Endodermal cell (in vitro differentiated cells): ENCODE data around the gene SEZ6L2. TPM values are rescaled to one million over a fixed set of nuclear protein-coding genes. Genes with fewer than 3 reads are reported as not detected.

ENCODE experiments used
- DNase-seq: peaks from one replicate; pipeline ENCODE4 v3.0.0-alpha.2; 2017
- H3K27ac ChIP-seq: 2 replicates; pipeline ENCODE4 v1.5.1; 2013; ENCODE audit warnings: mild to moderate bottlenecking, low read depth, low read length, moderate library complexity
- H3K27me3 ChIP-seq: 2 replicates; pipeline ENCODE4 v1.6.1; 2013; ENCODE audit warnings: mild to moderate bottlenecking, low read length, moderate library complexity; ENCODE audit not compliant: insufficient read depth, control insufficient read depth, poor library complexity, severe bottlenecking
- H3K36me3 ChIP-seq: 2 replicates; pipeline ENCODE4 v1.7.0; 2013; ENCODE audit warnings: mild to moderate bottlenecking, low read length, moderate library complexity; ENCODE audit not compliant: control insufficient read depth, insufficient read depth
- H3K4me1 ChIP-seq: one replicate; pipeline ENCODE4 v1.7.0; 2013; ENCODE audit warnings: low read length; ENCODE audit not compliant: control insufficient read depth, insufficient read depth
- H3K4me3 ChIP-seq: 2 replicates; pipeline ENCODE4 v1.5.1; 2013; ENCODE audit warnings: mild to moderate bottlenecking, low read length, moderate library complexity
- H3K9ac ChIP-seq: 2 replicates; pipeline ENCODE4 v1.6.1; 2013; ENCODE audit warnings: mild to moderate bottlenecking, low read length, moderate library complexity; ENCODE audit not compliant: poor library complexity, severe bottlenecking; ENCODE audit errors: extremely low read depth
- H3K9me3 ChIP-seq: 2 replicates; pipeline ENCODE4 v1.6.1; 2013; ENCODE audit warnings: mild to moderate bottlenecking, low read length, moderate library complexity; ENCODE audit not compliant: control insufficient read depth
- H3K27ac Mint-ChIP-seq: 2 replicates; pipeline ENCODE4 v1.8.0; 2020; ENCODE audit warnings: mixed read lengths
- H3K27me3 Mint-ChIP-seq: 2 replicates; pipeline ENCODE4 v1.8.0; 2021; ENCODE audit warnings: mild to moderate bottlenecking, mixed read lengths; ENCODE audit not compliant: insufficient read depth
- H3K36me3 Mint-ChIP-seq: 2 replicates; pipeline ENCODE4 v1.8.0; 2020; ENCODE audit warnings: low read depth, mixed read lengths
- H3K4me1 Mint-ChIP-seq: 2 replicates; pipeline ENCODE4 v1.8.0; 2020; ENCODE audit warnings: mixed read lengths
- H3K4me3 Mint-ChIP-seq: 2 replicates; pipeline ENCODE4 v1.8.0; 2020; ENCODE audit warnings: mild to moderate bottlenecking, moderate library complexity, mixed read lengths
- H3K9me3 Mint-ChIP-seq: 2 replicates; pipeline ENCODE4 v1.8.0; 2020; ENCODE audit warnings: mild to moderate bottlenecking, mixed read lengths
- CTCF ChIP-seq: fragments of 200-600 bp; sonication (generic); conservative IDR thresholded peaks from 2 replicates; pipeline ENCODE4 v1.5.0; 2021; ENCODE audit warnings: antibody characterized with exemption, mild to moderate bottlenecking
- WGBS, 2 experiments: methylation state at CpG; one replicate each; pipeline versions ENCODE4 v1.1.5 to v1.1.7; 2013; ENCODE audit warnings: missing lambda C conversion rate in 2 of 2, mixed read lengths in 1 of 2; ENCODE audit not compliant: insufficient coverage in 1 of 2, insufficient read length in 1 of 2; 5-methylcytosine and 5-hydroxymethylcytosine counted together
- total RNA-seq, 2 donors: library from RNA; stranded (reverse); fragmentation: NEBNext Ultra II Directional in 1 of 2; extraction: Animal tissue kit (Norgen Biotek cat#: 25700) in 1 of 2; gene quantifications; 2 replicates in 1 of 2; 3 replicates in 1 of 2; pipeline ENCODE4 v1.2.1, GENCODE V29; 2021

The SEZ6L2 gene
- total RNA-seq, 2 donors from 2014 or later: 44.0 to 52.1 TPM

DNA sequence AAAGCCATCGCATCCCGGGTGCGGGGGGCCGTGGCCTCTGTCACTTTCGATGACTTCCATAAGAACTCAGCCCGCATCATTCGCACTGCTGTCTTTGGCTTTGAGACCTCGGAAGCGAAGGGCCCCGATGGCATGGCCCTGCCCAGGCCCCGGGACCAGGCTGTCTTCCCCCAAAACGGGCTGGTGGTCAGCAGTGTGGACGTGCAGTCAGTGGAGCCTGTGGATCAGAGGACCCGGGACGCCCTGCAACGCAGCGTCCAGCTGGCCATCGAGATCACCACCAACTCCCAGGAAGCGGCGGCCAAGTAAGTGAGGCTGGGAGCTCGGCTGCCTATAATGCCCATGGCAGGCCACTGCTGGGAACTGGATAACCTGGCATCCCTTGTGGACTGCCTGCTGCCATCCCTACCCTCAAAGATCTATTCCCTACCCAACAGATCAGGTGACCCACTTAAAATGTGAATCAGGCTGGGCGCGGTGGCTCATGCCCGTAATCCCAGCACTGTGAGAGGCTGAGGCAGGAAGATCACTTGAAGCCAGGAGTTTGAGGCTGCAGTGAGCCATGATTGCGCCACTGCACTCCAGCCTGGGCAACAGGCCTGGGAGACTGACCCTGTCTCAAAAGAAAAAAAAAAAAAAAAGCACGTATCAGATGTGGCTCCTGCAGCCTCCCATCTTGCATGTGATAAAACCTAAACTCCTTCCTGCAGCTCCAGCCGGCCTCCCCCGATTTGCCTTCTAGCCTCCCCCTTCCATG lies 54.6 kb downstream of the SEZ6L2 start:
- no peaks in the 10 kb centered on the region for H3K27me3 Mint-ChIP-seq
- H3K27ac Mint-ChIP-seq: no peak overlapping the region
- H3K4me1 Mint-ChIP-seq: peaks cover 7% of the 10 kb centered on the region
- no peak for DNase-seq
- WGBS, 2 experiments: 92 to 95% methylated on average over 17 to 28 of the region's 28 CpGs
- no peaks in the 10 kb centered on the region for H3K9me3 Mint-ChIP-seq
- Histone ChIP-seq H3K9ac (no peak overlapping the region), H3K4me3 (no peak overlapping the region), H3K36me3 (no peaks in the 10 kb centered on the region), H3K27ac (no peak overlapping the region), H3K27me3 (no peaks in the 10 kb centered on the region), H3K9me3 (no peaks in the 10 kb centered on the region), H3K4me1 (peaks cover 4% of the 10 kb centered on the region)
- H3K4me3 Mint-ChIP-seq: no peak overlapping the region
- TF ChIP-seq CTCF: no peak
- no peaks in the 10 kb centered on the region for H3K36me3 Mint-ChIP-seq

- DNase-seq: no peak
- Mint-ChIP-seq H3K36me3 (no peaks in the 10 kb centered on the region), H3K27me3 (no peaks in the 10 kb centered on the region), H3K4me1 (peaks cover 2% of the 10 kb centered on the region), H3K4me3 (no peak overlapping the region), H3K9me3 (no peaks in the 10 kb centered on the region), H3K27ac (no peak overlapping the region)
- H3K4me1 ChIP-seq: no peaks in the 10 kb centered on the region
- 92% methylated on average over 5 to 8 of the region's 8 CpGs for WGBS, 2 experiments
- H3K27me3 ChIP-seq: no peaks in the 10 kb centered on the region
- no peak overlapping the region for H3K4me3 ChIP-seq
- no peak for TF ChIP-seq CTCF
- no peaks in the 10 kb centered on the region for H3K36me3 ChIP-seq
- no peak overlapping the region for H3K9ac ChIP-seq
- H3K27ac ChIP-seq: no peak overlapping the region
- H3K9me3 ChIP-seq: no peaks in the 10 kb centered on the region
These were observed 55.4 kb downstream of the SEZ6L2 start for GRCh38 chr16:29843931-29844330.

GRCh38 chr16:29842732-29843346 lies 56.5 kb downstream of the SEZ6L2 start:
- Histone ChIP-seq H3K4me1 (no peaks in the 10 kb centered on the region), H3K9me3 (no peaks in the 10 kb centered on the region), H3K27me3 (no peaks in the 10 kb centered on the region), H3K27ac (no peak overlapping the region), H3K4me3 (no peak overlapping the region), H3K9ac (no peak overlapping the region), H3K36me3 (no peaks in the 10 kb centered on the region)
- peak; percentile 51 for TF ChIP-seq CTCF
- no peaks in the 10 kb centered on the region for H3K9me3 Mint-ChIP-seq
- H3K36me3 Mint-ChIP-seq: no peaks in the 10 kb centered on the region
- no peak overlapping the region for H3K4me3 Mint-ChIP-seq
- H3K27me3 Mint-ChIP-seq: no peaks in the 10 kb centered on the region
- no peak for DNase-seq
- no peak overlapping the region for H3K27ac Mint-ChIP-seq
- no peaks in the 10 kb centered on the region for H3K4me1 Mint-ChIP-seq
- WGBS, 2 experiments: 88 to 93% methylated on average over 3 to 9 of the region's 9 CpGs
